Stimulated activated CD4-positive, alpha-beta T cell treated with anti-CD3 and anti-CD28 coated beads, Interleukin-4, amount 100 ng/mL, for 24 hours (primary cell): Measurements from ENCODE around the gene SLC26A8.
"Not testable (repeated sequence)": the region's sequence is repeated elsewhere in the genome, so short reads cannot be mapped to it uniquely, and the experiment has no call there.

Experiments
- DNase-seq: peaks from one replicate; pipeline ENCODE4 v3.0.0-alpha.2; 2020

The SLC26A8 gene

GRCh38 chr6:35909571-35909970 is 114.9 kb downstream of the SLC26A8 start:
- DNase-seq = not testable (repeated sequence)

- not testable (repeated sequence) for DNase-seq
Observed at GRCh38 chr6:35908753-35909401, 115.6 kb downstream of the SLC26A8 start.

- no peak for DNase-seq
Observed at GRCh38 chr6:35907750-35908149, 116.7 kb downstream of the SLC26A8 start.

GRCh38 chr6:35906499-35906846 is 118.0 kb downstream of the SLC26A8 start:
- DNase-seq = no peak

- no peak for DNase-seq
Observed at GRCh38 chr6:35905841-35906498, 118.5 kb downstream of the SLC26A8 start.

GRCh38 chr6:35905141-35905785 is 119.2 kb downstream of the SLC26A8 start:
- no peak for DNase-seq

GRCh38 chr6:35903679-35904078 is 120.8 kb downstream of the SLC26A8 start:
- DNase-seq = no peak

- no peak for DNase-seq
Observed at GRCh38 chr6:35900448-35900847, 124.0 kb downstream of the SLC26A8 start.

- DNase-seq = no peak
Observed at GRCh38 chr6:35898003-35898402, 126.4 kb downstream of the SLC26A8 start.

GRCh38 chr6:35897486-35897885 is 127.0 kb downstream of the SLC26A8 start:
- DNase-seq = no peak

- no peak for DNase-seq
Observed at GRCh38 chr6:35897036-35897435, 127.4 kb downstream of the SLC26A8 start.

GRCh38 chr6:35896228-35896627 is 128.2 kb downstream of the SLC26A8 start:
- no peak for DNase-seq

GRCh38 chr6:35895560-35895959 is 128.9 kb downstream of the SLC26A8 start:
- no peak for DNase-seq

GRCh38 chr6:35894776-35895175 is 129.7 kb downstream of the SLC26A8 start:
- DNase-seq = no peak
